ENCODE results near the gene ALCAM.
"Not testable (repeated sequence)": the region's sequence is repeated elsewhere in the genome, so short reads cannot be mapped to it uniquely, and the experiment has no call there.

The ALCAM gene

DNA sequence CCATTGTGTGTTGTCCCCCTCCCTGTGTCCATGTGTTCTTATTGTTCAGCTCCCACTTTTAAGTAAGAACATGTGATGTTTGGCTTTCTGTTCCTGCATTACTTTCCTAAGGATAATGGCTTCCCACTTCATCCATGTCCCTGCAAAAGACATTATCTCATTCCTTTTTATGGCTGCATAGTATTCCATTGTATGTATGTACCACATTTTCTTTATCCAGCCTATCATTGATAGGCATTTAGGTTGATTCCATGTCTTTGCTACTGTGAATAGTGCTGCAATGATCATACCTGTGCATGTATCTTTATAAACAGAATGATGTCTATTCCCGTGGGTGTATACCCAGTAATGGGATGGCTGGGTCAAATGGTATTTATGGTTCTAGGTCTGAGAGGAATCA is 23.1 kb downstream of the ALCAM start:
- not testable (repeated sequence) for DNase-seq (ENCODE audit: low read depth)

DNA sequence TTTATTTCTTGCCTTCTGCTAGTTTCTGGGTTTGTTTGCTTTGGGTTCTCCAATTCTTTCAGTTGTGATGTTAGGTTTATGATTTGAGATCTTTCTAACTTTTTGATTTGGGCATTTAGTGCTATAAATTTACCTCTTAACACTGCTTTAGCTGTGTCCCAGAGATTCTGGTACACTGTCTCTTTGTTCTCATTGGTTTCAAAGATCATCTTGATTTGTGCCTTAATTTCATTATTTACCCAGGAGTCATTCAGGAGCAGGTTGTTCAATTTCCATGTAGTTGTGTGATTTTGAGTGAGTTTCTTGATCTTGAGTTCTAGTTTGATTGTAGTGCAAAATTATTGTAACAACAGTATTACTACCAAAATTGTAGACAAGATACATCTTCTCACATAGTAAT is 25.9 kb downstream of the ALCAM start:
- not testable (repeated sequence) for DNase-seq (ENCODE audit: low read depth)

DNA sequence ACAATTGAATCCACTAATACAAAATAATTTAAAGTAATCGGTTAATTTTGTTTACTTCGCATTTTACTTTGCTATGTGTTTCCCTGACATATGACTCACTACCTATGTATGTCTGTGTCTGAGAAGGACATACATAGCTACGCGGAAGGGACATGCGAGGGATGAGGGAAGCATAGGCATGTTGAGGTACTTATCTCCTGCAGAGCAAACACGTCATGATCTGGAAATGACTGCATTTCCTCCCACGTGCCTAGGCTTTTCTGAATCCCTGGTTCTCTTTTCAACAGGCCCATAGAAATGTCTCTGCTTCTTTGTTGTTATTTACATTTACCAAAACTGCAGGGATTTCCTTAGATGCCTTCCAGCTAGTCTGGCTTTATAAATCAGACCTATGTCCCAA is 27.5 kb downstream of the ALCAM start:
- no peak for DNase-seq (ENCODE audit: low read depth)

DNA sequence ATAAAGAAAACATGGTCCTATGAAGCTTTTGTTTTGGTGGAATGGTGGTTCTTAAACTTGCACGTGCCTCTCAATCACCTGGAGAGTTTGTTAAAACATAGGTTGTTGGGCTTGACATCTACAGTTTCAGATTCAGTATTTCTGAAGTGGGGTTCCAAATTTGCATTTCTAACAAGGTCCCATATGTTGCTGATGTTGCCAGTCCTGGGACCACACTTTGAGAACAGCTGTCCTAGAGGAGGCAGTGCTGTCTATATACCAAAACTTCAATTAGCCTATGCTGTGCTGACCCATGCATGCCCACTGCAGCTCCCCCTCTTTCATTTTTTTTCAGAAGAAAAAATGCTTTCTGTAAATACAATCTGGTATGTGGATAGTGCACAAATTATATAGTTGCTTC is 31.3 kb downstream of the ALCAM start:
- no peak for DNase-seq (ENCODE audit: low read depth)

DNA sequence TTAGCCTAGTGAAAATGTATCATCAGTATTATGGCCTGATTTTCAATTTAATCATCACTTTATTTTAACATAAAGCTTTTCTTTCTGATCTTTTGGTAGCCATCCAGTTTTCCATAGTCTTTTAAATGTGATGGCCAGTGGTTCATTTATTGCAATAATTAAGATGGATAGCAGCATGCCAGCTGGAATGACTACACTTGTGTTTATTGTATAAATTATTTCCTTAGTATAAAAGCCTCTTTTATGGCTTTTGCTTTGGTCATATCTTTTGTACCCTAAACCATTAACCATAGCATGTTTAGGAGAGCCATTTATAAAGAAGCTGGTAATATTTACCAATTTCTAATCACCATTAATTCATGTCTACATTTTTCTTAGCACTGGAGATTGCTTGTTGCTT is 31.7 kb downstream of the ALCAM start:
- DNase-seq (ENCODE audit: low read depth): no peak

DNA sequence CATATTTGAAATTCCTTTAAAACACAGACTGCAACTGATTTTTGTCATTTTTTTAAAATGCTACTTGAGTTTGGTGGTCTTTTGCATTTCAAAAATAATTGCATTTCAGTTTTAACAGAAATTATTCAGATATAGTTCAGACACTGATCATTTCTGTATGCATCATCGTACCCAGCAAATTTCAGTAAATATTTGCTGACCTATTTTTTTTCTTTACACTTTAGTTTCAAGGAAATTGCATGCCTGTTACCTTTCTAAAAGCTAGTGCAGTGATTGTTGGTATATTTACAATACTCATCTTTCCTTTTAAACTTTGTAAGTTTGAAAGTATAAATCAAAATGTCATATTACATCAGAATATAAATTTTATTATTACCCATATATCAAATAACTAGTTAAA is 32.4 kb downstream of the ALCAM start:
- DNase-seq (ENCODE audit: low read depth): no peak

DNA sequence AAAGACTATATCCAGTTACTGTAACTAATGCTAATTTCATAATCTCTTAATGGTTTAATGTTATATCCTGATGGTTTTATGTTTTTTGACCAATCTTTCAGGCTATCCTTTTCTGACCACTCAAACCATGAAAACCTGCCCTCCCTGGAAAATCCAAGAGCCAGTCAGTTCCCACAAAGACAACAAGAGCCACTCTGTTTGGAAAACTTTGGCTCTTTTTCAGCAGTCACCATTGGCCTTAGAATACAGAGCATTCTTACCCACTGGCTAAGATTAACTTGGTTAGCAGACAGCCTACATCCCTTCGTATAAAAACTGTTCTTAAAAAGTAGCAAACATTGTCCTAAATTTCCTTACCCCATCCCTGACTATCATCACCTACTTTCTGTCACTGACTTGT is 32.9 kb downstream of the ALCAM start:
- no peak for DNase-seq (ENCODE audit: low read depth)

DNA sequence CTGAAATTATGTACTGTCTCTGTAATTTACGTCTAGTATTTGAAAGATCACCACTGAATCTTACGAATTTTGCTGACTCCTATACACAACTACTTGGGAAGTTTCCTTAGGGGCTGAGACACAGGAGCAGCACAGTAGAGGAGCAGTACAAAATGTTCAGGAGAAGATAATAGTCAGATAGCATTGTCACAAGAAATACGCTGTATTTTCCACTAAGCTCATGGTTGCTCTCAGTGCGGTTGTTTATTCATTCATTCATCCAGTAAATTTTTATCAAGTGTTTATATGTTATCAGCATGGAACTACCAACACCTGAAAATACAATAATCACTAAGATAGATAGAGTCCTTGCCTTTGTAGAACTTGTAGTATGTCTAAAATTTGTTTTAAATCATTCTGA is 34.5 kb downstream of the ALCAM start:
- DNase-seq (ENCODE audit: low read depth): no peak

DNA sequence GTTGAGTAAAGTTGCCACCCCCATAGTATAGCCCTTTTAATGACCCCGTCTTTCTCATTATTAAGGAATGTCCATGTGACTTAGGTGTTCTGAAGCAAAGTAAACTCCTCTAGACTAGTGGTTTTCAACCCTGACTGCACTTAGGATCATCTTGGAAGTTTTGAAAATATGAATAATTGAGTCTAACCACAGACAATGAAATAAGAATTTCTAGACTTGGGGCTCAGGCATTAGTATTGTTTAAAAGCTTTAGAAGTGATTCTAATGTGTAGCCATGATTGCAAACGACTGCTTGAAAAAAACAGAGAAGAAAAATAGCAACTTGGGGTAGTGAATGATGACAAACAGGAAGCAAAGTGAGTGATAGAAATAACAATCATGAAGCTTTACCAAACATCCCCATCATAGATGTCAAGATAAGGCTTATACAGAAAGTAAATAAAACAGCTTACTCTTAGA is 35.0 kb downstream of the ALCAM start:
- no peak for DNase-seq (ENCODE audit: low read depth)

DNA sequence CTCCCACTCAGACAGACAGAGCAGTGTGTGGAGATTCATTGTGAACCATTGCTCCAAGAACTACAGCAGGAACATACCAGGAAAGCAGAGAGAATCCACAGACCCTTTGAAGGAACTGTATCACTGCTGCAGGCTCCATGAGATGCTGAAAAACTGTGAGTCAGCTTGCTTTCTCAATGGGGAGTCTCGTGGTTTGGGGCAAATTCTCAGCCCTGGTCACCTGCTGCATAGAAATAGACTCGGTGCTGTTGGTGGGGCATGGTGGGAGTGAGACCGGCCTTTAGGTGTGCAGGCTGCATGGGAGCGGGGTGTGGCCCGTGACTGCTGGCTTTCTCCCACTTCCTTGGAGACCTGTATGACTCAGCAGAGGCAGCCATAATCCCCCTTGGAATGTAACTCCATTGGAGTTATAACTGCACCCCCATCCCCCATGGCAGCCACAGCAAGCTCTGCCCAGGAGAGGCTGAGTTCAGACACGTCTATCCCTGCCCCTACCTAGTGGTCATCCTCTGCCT is 35.6 kb downstream of the ALCAM start:
- DNase-seq (ENCODE audit: low read depth): no peak

DNA sequence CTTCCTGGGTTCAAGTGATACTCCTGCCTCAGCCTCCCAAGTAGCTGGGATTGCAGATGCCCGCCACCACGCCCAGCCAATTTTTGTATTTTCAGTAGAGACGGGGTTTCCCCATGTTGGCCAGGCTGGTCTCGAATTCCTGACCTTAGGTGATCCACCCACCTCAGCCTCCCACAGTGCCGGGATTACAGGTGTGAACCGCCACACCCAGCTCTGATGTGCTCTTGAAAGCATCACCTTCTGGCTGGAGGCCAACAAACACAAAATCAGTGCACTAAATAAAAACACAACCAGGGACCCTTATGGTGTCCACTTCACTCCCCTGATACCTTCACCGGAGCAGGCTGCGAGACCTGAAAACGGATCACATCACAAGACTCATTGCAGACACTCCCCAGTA is 36.3 kb downstream of the ALCAM start:
- DNase-seq (ENCODE audit: low read depth): not testable (repeated sequence)

DNA sequence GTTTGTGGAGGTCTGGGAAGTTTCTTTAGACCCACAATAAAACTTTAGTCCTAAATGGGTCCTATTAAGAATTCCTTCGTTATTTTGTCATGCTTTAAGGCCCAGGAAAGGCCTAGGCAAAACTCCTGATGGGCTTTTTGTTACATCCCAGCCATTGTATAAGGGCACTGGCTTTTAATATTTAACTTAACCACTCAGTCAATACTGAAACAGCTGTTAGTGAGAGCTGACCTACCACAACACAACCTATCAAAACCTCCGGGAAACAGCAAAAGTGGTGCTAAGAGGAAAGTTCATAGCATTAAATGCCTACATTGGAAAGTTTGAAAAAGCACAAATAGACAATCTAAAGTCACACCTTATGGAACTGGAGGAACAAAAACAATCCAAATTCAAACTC is 39.6 kb downstream of the ALCAM start:
- no peak for DNase-seq (ENCODE audit: low read depth)

DNA sequence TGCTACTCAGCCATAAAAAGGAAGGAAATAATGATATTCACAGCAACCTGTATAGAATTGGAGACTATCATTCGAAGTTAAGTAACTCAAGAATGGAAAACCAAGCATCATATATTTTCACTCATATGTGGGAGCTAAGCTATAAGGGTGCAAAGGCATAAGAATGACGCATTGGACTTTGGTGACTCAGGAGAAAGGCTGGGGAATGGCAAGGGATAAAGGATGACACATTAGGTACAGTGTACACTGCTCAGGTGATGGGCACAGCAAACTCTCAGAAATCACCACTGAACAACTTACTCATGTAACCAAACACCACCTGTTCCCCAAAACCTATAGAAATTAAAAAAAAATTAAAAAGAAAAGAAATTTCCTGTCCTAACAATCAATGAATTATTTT is 42.7 kb downstream of the ALCAM start:
- DNase-seq (ENCODE audit: low read depth): no peak

DNA sequence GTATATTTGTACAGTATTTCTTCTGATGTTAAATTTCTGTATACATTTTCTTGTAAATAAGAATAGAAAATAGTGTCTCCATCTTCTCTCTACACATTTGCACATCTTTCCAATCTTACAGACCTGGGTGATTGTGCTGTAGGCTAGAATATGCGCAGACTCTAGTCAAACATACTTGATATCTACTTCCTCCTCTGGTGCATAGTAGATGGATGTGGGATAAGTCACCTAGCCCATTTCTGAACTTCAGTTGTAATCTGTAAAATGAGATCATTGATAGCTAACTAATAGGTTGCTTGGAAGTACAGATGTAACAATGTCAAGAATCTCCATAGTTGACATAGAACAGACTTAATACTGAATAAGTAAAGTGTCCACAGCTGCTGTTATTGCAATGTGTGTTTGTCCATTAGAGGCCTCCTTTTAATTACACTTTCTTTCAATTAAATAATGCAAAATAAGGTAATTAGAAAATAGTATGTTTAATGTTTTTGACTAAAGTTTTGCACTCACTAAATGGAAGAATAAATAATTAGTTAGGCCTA is 46.7 kb downstream of the ALCAM start:
- DNase-seq (ENCODE audit: low read depth): no peak

DNA sequence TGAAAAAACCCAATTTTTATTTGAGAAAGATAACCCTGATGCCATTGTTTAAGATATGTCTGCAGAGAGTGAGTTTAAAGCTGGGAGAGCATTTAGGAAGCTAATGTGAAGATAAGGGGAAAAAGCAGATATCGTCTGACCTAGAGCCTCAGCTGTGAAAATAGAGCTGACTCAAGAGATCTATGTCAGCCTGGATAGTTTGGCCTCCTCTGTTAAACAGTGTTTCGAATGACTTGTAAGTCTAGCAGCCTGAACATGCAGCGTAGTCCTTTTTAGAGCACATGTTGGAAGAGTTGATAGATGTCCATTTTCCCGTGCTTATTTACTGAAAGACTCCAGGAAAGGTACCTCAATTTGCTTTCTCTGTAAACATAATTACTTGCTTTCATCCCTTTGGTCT is 48.1 kb downstream of the ALCAM start:
- DNase-seq (ENCODE audit: low read depth): no peak

DNA sequence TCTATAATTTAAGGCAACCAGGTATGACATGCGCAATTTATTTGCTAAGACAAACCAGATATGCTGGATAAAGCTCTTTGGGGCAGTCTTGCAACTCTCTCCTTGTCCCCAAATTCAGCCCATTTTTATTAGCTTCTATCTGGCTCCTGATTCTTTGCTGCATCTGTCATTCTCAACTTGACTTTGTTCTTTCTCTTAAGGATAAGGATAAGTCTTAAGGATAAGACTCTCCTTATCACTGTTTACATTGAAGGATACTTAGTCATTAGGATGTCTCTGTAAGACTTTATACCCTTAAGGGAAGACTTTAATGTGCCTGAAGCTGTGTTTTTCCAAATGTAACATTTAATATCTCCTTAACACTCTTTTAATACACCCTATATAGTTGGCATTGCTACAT is 49.2 kb downstream of the ALCAM start:
- DNase-seq (ENCODE audit: low read depth): no peak

DNA sequence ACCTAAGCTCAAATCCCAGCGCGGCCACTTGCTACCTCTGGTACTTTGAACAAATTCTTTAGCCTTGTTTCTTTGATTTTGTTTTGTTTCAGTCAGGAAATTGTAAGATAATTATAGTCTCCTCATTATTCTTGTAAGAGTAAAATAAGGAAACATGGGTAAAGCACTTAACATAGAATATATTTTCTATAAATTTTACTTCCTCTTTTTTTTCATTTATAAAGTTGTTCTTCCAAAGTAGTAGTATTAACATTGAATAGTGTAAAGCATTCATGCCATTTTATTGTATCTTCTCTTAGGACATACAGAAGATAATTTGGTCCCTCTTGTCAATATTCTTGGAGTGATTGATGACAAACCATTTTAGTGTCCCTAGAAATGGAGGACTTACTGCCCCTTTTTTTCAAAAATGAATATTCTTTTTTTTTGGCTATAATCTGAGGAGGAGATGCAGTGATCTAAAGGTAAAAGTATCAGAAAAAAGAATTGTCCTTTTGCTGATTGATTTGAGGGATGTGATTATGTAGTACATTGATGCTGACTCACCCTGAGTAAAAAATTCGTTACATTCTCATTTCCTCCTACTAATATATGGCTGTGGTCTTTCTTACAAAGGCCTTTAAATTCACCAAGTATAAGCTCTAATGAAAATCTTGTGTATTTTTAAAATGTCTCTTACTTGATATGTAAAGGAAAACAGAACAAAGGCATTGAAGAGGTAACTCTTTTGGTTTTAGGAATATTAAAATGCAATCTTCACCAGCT is 51.0 kb downstream of the ALCAM start:
- no peak for DNase-seq (ENCODE audit: low read depth)

DNA sequence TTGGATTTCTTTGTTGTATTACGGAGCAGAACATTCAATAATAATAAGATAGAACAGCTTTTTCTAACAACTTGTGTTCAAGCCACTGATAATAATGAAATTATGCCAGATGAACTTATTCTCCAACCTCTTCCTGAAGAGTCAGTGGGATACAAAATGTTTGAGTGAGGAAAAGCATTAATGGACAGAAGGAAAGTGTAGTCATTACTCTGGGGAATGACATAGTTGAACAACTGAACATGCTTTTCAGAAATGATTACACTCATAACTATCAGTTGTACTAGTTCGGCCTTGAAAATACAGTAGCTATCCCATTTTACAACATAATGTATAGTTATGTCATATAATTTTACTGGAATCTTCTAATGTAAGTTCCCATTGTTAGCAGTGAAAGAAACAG is 55.9 kb downstream of the ALCAM start:
- DNase-seq (ENCODE audit: low read depth): no peak

DNA sequence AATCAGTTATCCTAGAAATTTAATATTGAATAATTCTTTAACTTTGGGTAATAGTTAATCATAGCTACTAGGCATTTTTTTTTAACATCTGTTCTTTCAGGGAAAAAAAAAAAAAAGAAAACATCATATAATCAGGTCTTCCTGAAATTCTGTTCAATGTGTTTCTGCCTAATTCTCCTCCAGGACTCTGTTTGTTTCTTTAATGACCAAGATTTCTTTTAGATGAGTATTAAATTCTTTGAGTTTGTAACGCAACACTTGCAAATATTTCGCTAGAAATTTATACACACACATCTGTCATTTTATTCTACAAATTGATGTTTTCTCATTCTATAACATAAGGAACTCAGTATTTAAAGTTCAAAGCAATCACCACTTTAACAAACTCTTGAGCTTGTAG is 56.7 kb downstream of the ALCAM start:
- no peak for DNase-seq (ENCODE audit: low read depth)

DNA sequence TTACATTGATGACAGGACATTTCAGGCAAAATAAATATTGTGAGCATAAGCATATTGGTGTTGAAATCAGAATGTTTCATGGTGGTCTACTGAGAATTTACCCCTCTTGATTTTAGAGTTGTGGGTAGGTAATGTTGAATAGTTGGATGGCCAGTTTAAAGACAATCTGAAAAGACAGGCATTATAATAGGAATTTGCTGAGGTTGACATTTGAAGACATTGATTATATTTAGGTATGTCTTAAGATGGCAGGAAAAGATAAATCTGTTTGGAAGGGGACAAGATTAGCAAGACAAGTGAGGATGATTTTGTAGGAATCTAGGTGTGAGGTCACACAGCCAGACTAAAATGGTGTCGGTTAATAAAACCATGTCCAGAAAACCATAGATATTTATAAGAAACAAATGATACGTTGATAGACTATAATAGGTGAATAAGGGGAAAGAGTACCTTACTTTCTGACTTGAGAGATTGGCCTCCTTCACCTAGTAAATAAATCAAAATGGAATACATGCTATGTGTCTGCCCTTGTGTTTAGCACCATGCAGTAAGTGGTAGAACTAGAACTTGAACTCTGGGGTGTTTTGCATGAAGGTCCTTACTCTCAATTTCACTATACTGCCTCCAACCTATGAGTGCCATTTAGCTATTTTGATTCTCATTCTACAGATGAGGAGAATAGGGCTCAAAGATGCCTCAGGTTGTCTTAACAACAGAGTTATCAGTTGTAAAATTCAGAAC is 57.9 kb downstream of the ALCAM start:
- no peak for DNase-seq (ENCODE audit: low read depth)

DNA sequence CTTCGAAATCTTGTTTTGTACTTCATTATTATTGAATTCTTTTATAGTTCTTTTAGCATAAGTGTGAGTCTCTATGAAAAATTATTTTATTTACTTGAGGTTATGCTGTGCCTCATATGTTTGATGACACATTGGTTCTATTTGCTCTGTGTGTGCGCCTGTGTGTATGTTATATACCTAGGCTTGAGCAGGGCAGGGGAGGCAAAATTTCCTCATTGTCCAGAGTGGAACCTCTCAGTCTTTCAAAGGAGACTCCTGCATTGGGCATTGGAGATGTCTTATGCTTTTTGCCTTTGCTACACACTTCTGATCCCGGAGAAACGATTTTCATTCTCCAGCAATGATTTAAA is 58.4 kb downstream of the ALCAM start:
- DNase-seq (ENCODE audit: low read depth): no peak

DNA sequence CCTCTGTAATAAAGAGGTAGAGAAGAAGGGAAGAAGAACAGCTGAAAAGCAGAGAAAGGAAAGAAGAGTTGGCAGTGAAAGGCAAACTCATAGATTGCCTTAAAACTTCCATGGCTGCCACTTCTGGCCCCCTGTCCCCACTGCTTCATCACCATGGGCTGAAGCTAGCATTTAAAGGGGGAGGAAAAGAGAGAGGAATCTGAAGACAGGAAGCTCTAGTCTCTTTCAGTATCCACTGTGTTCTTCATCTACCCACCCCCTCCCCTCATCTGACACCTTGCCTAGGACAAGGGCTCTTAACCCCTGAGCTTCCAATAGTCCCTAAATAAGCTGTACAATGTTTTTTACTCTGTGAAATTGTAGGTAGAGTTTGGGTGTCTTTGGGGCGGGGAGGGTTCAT is 60.6 kb downstream of the ALCAM start:
- no peak for DNase-seq (ENCODE audit: low read depth)

DNA sequence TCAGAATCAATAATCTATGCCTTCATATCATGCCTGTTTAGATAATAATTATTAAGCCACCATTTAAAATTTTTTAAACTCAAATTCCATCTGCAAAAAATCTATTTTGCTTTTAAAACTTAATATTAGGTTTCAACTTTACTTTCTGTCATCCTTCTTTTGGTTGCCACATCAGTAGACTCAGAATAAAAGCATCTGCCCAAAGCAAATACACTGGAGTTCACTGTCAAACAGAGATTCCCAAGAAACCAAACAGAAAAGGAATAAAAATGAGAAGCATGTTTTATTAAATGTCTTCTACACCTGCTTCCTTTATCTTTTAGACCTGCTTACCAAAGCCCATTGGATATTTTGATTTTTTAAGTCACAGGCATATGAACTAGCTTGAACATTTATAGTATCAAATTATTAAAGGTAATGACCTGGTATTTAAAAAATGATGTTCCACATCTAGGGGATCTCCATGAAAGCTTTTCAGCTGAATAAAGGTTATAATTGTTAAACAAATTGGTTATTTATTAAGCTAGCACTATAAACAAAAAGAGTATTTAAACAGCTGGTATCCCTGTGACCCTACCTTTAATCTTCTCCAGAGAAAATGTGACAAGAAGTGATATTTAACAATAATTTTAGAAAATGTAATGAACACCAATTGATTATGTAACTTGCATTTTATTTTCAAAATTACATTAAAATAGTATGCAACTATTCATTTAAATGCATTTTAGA is 62.5 kb downstream of the ALCAM start:
- no peak for DNase-seq (ENCODE audit: low read depth)
